IMR-90 (cell line): Measurements from ENCODE around the gene TMEM163. TPM values are rescaled to one million over a fixed set of nuclear protein-coding genes. Genes with fewer than 3 reads are reported as not detected.

ENCODE experiments used
- ATAC-seq: fragments of 200-7000 bp; cut with Tn5 transposase; 2 replicates; pipeline ENCODE4 v1.9.1; 2020; ENCODE audit warnings: low read depth, mild to moderate bottlenecking, moderate library complexity
- BruUV-seq: library from RNA; stranded (reverse); fragments of 400-500 nt; replicated peaks from 2 replicates; lab custom pipeline; 2021; lab: Mats Ljungman, UMichigan
- CTCF ChIA-PET: fragments of 300-600 bp; formaldehyde crosslinking; extraction: SDS; loops from one replicate; lab custom pipeline; 2021; ENCODE audit warnings: antibody characterized with exemption; lab: Yijun Ruan, JAX
- POLR2A ChIA-PET: fragments of 300-600 bp; sonication (Branson Sonifier 250); formaldehyde crosslinking; loops from one replicate; lab custom pipeline; 2022; ENCODE audit warnings: antibody characterized with exemption; ENCODE audit not compliant: unreplicated experiment; lab: Charles Lee
- DNase-seq: peaks from one replicate; pipeline ENCODE4 v3.0.0; 2013
- H2AFZ ChIP-seq: replicated peaks from 2 replicates; pipeline ENCODE3; 2013; ENCODE audit warnings: low read length, mild to moderate bottlenecking; ENCODE audit not compliant: poor library complexity
- H2AK5ac ChIP-seq: 2 replicates; pipeline ENCODE4 v1.6.1; 2013; ENCODE audit warnings: low read depth, low read length, inconsistent platforms
- H2AK9ac ChIP-seq: replicated peaks from 2 replicates; pipeline ENCODE3; 2013; ENCODE audit warnings: mild to moderate bottlenecking, low read depth, low read length, moderate library complexity; ENCODE audit not compliant: poor library complexity
- H2BK120ac ChIP-seq: 2 replicates; pipeline ENCODE4 v1.6.1; 2013; ENCODE audit warnings: low read depth, low read length, inconsistent platforms
- H2BK15ac ChIP-seq: 3 replicates; pipeline ENCODE4 v1.6.1; 2013; ENCODE audit warnings: low read depth, low read length, inconsistent platforms
- H2BK20ac ChIP-seq: 2 replicates; pipeline ENCODE4 v1.6.1; 2013; ENCODE audit warnings: low read depth, mild to moderate bottlenecking, inconsistent platforms, low read length, moderate library complexity
- H2BK5ac ChIP-seq: 2 replicates; pipeline ENCODE4 v1.6.1; 2013; ENCODE audit warnings: mild to moderate bottlenecking, low read depth, low read length, inconsistent platforms; ENCODE audit not compliant: poor library complexity, severe bottlenecking
- H3K14ac ChIP-seq: replicated peaks from 2 replicates; pipeline ENCODE4 v1.6.1; 2013; ENCODE audit warnings: low read depth, low read length, inconsistent platforms
- H3K18ac ChIP-seq: 2 replicates; pipeline ENCODE4 v1.6.1; 2013; ENCODE audit warnings: low read depth, low read length, control low read depth
- H3K23ac ChIP-seq: 2 replicates; pipeline ENCODE4 v1.6.1; 2013; ENCODE audit warnings: low read depth, low read length, inconsistent platforms
- H3K27ac ChIP-seq: 2 replicates; pipeline ENCODE4 v1.5.1; 2013; ENCODE audit warnings: mild to moderate bottlenecking, control low read depth, low read length; ENCODE audit not compliant: insufficient read depth
- H3K27me3 ChIP-seq: 2 replicates; pipeline ENCODE4 v1.6.1; 2013; ENCODE audit warnings: low read length; ENCODE audit not compliant: control insufficient read depth, insufficient read depth
- H3K36me3 ChIP-seq: 2 replicates; pipeline ENCODE4 v1.6.1; 2013; ENCODE audit warnings: low read length, mixed read lengths; ENCODE audit not compliant: control insufficient read depth, insufficient read depth
- H3K4ac ChIP-seq: 2 replicates; pipeline ENCODE4 v1.6.1; 2013; ENCODE audit warnings: low read depth, low read length, inconsistent platforms
- H3K4me1 ChIP-seq: 2 replicates; pipeline ENCODE4 v1.6.1; 2013; ENCODE audit warnings: low read length, mixed read lengths; ENCODE audit not compliant: control insufficient read depth, insufficient read depth
- H3K4me2 ChIP-seq: 2 replicates; pipeline ENCODE4 v1.6.1; 2013; ENCODE audit warnings: low read depth, mild to moderate bottlenecking, control low read depth, low read length, moderate library complexity
- H3K4me3 ChIP-seq: 2 replicates; pipeline ENCODE4 v1.5.1; 2013; ENCODE audit warnings: low read depth, mild to moderate bottlenecking, control low read depth, low read length, moderate library complexity; ENCODE audit not compliant: insufficient read depth
- H3K56ac ChIP-seq: 2 replicates; pipeline ENCODE4 v1.6.1; 2013; ENCODE audit warnings: low read length, inconsistent platforms; ENCODE audit not compliant: insufficient read depth; ENCODE audit errors: extremely low read depth
- H3K79me1 ChIP-seq, 2 experiments: 2 replicates each; pipeline ENCODE4 v1.6.1; 2013; ENCODE audit warnings: low read length in 2 of 2, inconsistent platforms in 1 of 2, low read depth in 1 of 2
- H3K9ac ChIP-seq: 2 replicates; pipeline ENCODE4 v1.6.1; 2013; ENCODE audit warnings: low read depth, low read length, control low read depth
- H3K9me1 ChIP-seq: 2 replicates; pipeline ENCODE4 v1.6.1; 2013; ENCODE audit warnings: low read length, inconsistent platforms; ENCODE audit not compliant: insufficient read depth
- H3K9me3 ChIP-seq: 2 replicates; pipeline ENCODE4 v1.6.1; 2013; ENCODE audit warnings: low read length; ENCODE audit not compliant: control insufficient read depth, insufficient read depth
- H4K20me1 ChIP-seq: 2 replicates; pipeline ENCODE4 v1.6.1; 2013; ENCODE audit warnings: low read length, inconsistent platforms; ENCODE audit not compliant: insufficient read depth
- H4K5ac ChIP-seq: 2 replicates; pipeline ENCODE4 v1.6.1; 2013; ENCODE audit warnings: mild to moderate bottlenecking, low read depth, low read length, control low read depth
- H4K8ac ChIP-seq, 2 experiments: 2 replicates each; pipeline ENCODE4 v1.6.1; 2013; ENCODE audit warnings: low read depth in 2 of 2, low read length in 2 of 2, control low read depth in 1 of 2, inconsistent platforms in 1 of 2
- H4K91ac ChIP-seq: 2 replicates; pipeline ENCODE4 v1.6.1; 2013; ENCODE audit warnings: low read depth, low read length, inconsistent platforms; ENCODE audit not compliant: insufficient read depth
- ELK1 ChIP-seq: fragments of 150-350 bp; IDR thresholded peaks from 2 replicates; pipeline ENCODE4 v1.6.1; 2016; ENCODE audit warnings: low read depth, mild to moderate bottlenecking, low read length, moderate library complexity, borderline replicate concordance
- FOS ChIP-seq: fragments of 150-350 bp; IDR thresholded peaks from 2 replicates; pipeline ENCODE4 v1.6.1; 2016; ENCODE audit warnings: low read depth, low read length
- MAFK ChIP-seq: IDR thresholded peaks from 2 replicates; pipeline ENCODE4 v1.6.1; 2012; ENCODE audit warnings: low read depth, low read length, improper control_type of control experiment
- MAZ ChIP-seq: IDR thresholded peaks from 2 replicates; pipeline ENCODE4 v1.6.1; 2012; ENCODE audit warnings: low read depth, mild to moderate bottlenecking, low read length, improper control_type of control experiment, moderate library complexity, borderline replicate concordance
- MXI1 ChIP-seq: IDR thresholded peaks from 2 replicates; pipeline ENCODE4 v1.6.1; 2012; ENCODE audit warnings: low read depth, mild to moderate bottlenecking, low read length, moderate library complexity, borderline replicate concordance
- POLR2A ChIP-seq: IDR thresholded peaks from 2 replicates; pipeline ENCODE4 v1.6.1; 2012; ENCODE audit warnings: mild to moderate bottlenecking, low read depth, low read length
- RCOR1 ChIP-seq: IDR thresholded peaks from 2 replicates; pipeline ENCODE4 v1.6.1; 2012; ENCODE audit warnings: mild to moderate bottlenecking, low read length, improper control_type of control experiment; ENCODE audit not compliant: insufficient replicate concordance
- RFX5 ChIP-seq: IDR thresholded peaks from 2 replicates; pipeline ENCODE4 v1.8.0; 2012; ENCODE audit warnings: low read depth, mild to moderate bottlenecking, low read length, moderate library complexity
- SMC3 ChIP-seq: fragments of 150-350 bp; IDR thresholded peaks from 2 replicates; pipeline ENCODE4 v1.6.1; 2016; ENCODE audit warnings: low read depth, mild to moderate bottlenecking, antibody characterized with exemption, low read length, moderate library complexity
- WGBS, 2 experiments: methylation state at CpG; one replicate each; pipeline versions ENCODE4 v1.1.5 to v1.1.7; 2013; ENCODE audit warnings: missing lambda C conversion rate in 2 of 2; ENCODE audit not compliant: insufficient read length in 1 of 2; ENCODE audit errors: extremely low coverage in 2 of 2; 5-methylcytosine and 5-hydroxymethylcytosine counted together
- dilution Hi-C: fragments of 300-500 bp; cut with HindIII; formaldehyde crosslinking; loops from one replicate; pipeline ENCODE4 v1.14.3; 2018; ENCODE audit warnings: low sequenced_read_pairs; ENCODE audit not compliant: unreplicated experiment
- in situ Hi-C: fragments of 300-500 bp; cut with MboI; formaldehyde crosslinking; loops from 3 replicates; pipeline ENCODE4 v1.14.3; 2019; ENCODE audit warnings: low sequenced_read_pairs, inconsistent platforms, mixed read lengths
- intact Hi-C: fragments of 100-400 bp; cut with micrococcal nuclease; formaldehyde crosslinking; loops from 2 replicates; pipeline ENCODE4 v1.10.0; 2022
- polyA plus RNA-seq, 3 experiments: library from polyadenylated mRNA; depleted of rRNA; stranded (reverse); fragments of >200 nt; gene quantifications; 2 replicates each; pipeline ENCODE4 v1.2.3, GENCODE V29; 2012; ENCODE audit warnings: low replicate concordance in 1 of 3
- total RNA-seq: library from RNA; depleted of rRNA; stranded (reverse); fragments of >200 nt; gene quantifications from 2 replicates; pipeline ENCODE4 v1.2.3, GENCODE V29; 2012

Gene TMEM163
- total and polyA plus RNA-seq, 2 of the 4 experiments (the other 2 are of a cell fraction), result not detected

- Histone ChIP-seq H3K79me1 (no peaks in the 10 kb centered on the region), H3K4me1 (no peaks in the 10 kb centered on the region), H3K14ac (no peak overlapping the region), H3K9ac (no peak overlapping the region), H3K9me3 (no peaks in the 10 kb centered on the region), H2BK5ac (no peak overlapping the region), H2AFZ (no peak overlapping the region), H2AK5ac (no peak overlapping the region), H3K4me2 (no peak overlapping the region), H2BK15ac (no peak overlapping the region), H3K23ac (no peak overlapping the region), H3K4ac (no peak overlapping the region), H2AK9ac (no peak overlapping the region), H3K9me1 (no peaks in the 10 kb centered on the region), H4K20me1 (no peaks in the 10 kb centered on the region; the same call in 1 of the 2 replicates), H3K4me3 (no peak overlapping the region), H3K27ac (no peak overlapping the region), H3K56ac (no peak overlapping the region), H3K36me3 (no peaks in the 10 kb centered on the region), H3K27me3 (peaks cover 8% of the 10 kb centered on the region), H4K5ac (no peak overlapping the region), H3K18ac (no peak overlapping the region), H2BK120ac (no peak overlapping the region), H4K91ac (no peak overlapping the region), H4K8ac (no peak overlapping the region), H2BK20ac (no peak overlapping the region)
- 29% methylated on average over 6 of the region's 8 CpGs; no CpG with 5 or more reads in 1 of the 2 experiments for WGBS, 2 experiments
- ChIA-PET POLR2A (no interaction called here), CTCF (no interaction called here)
- TF ChIP-seq MAFK, result no peak
- no peak for TF ChIP-seq RCOR1
- no peak for TF ChIP-seq POLR2A
- TF ChIP-seq SMC3, result no peak
- no peak for TF ChIP-seq MAZ
- TF ChIP-seq MXI1, result no peak
- TF ChIP-seq RFX5, result no peak
- TF ChIP-seq ELK1, result no peak
- TF ChIP-seq FOS, result no peak
- BruUV-seq, result no TSS peak
- dilution Hi-C loops (no loop called here), intact Hi-C loops (no loop called here), in situ Hi-C loops (no loop called here)
- no peak for ATAC-seq
- no peak for DNase-seq
Observed at GRCh38 chr2:134681201-134681600, 37.6 kb downstream of the TMEM163 start.
